Activated CD8-positive, alpha-beta T cell treated with anti-CD3 and anti-CD28 coated beads for 36 hours (primary cell): ENCODE data around the gene MYO3B. TPM values are rescaled to one million over a fixed set of nuclear protein-coding genes. Genes with fewer than 3 reads are reported as not detected.
"Not testable (repeated sequence)": the region's sequence is repeated elsewhere in the genome, so short reads cannot be mapped to it uniquely, and the experiment has no call there.

Experiments used
- ATAC-seq: fragments of 200-7000 bp; cut with Tn5 transposase; one replicate; pipeline ENCODE4 v1.10.0; 2021; ENCODE audit warnings: mild to moderate bottlenecking, moderate library complexity
- CTCF ChIA-PET: fragments of 350-600 bp; sonication (Branson Sonifier 250); formaldehyde crosslinking; loops from one replicate; lab custom pipeline; 2021; ENCODE audit warnings: antibody characterized with exemption; lab: Charles Lee
- POLR2A ChIA-PET: fragments of 350-600 bp; sonication (Branson Sonifier 250); formaldehyde crosslinking; loops from one replicate; lab custom pipeline; 2021; ENCODE audit warnings: antibody characterized with exemption; lab: Charles Lee
- DNase-seq: peaks from one replicate; pipeline ENCODE4 v3.0.0-alpha.2; 2020
- H3K27ac Mint-ChIP-seq: one replicate; pipeline ENCODE4 v1.8.0; 2021; ENCODE audit warnings: mild to moderate bottlenecking, mixed read lengths
- H3K27me3 Mint-ChIP-seq: one replicate; pipeline ENCODE4 v1.8.0; 2021; ENCODE audit warnings: mixed read lengths
- H3K36me3 Mint-ChIP-seq: one replicate; pipeline ENCODE4 v1.8.0; 2021; ENCODE audit warnings: low read depth, mixed read lengths
- H3K4me1 Mint-ChIP-seq: one replicate; pipeline ENCODE4 v1.8.0; 2021; ENCODE audit warnings: low read depth, mixed read lengths
- H3K4me3 Mint-ChIP-seq: one replicate; pipeline ENCODE4 v1.8.0; 2021; ENCODE audit warnings: mild to moderate bottlenecking, moderate library complexity, mixed read lengths
- H3K9me3 Mint-ChIP-seq: one replicate; pipeline ENCODE4 v1.8.0; 2021; ENCODE audit warnings: mixed read lengths
- intact Hi-C: fragments of 100-400 bp; cut with micrococcal nuclease; formaldehyde crosslinking; loops from one replicate; pipeline ENCODE4 v1.10.0; 2022
- total RNA-seq, 2 experiments: library from RNA; stranded (reverse); gene quantifications; one replicate each; pipeline ENCODE4 v1.2.3, GENCODE V29; 2021
- TF ChIP-seq, protein P1 (sequence below): fragments of 200-600 bp; IDR thresholded peaks from one replicate; pipeline ENCODE4 v1.8.0; 2022; ENCODE audit warnings: antibody characterized with exemption, mild to moderate bottlenecking

MYO3B gene
- total RNA-seq, 2 experiments from 2014 or later: 0.09 to 0.20 TPM

DNA sequence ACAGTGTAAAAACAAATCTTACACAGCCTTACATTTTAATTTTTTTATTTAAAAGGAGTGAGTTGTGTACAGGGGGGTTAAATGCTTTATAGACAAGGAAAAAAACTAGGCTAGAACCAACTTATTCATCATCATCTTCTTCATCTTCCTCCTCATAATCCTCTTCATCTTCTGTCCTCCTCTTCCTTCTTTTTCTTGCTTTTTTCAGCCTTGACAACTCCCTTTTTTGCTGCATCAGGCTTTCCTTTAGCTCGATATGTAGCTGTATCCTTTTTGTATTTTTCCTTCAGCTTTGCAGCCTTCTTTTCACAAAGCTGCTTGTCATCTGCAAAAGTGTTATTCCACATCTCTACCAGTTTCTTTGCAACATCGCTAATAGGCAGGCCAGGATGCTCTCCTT lies 423.5 kb downstream of the MYO3B start:
- ChIA-PET CTCF (no interaction called here), POLR2A (no interaction called here)
- Mint-ChIP-seq H3K27me3 (peaks cover 5% of the 10 kb centered on the region), H3K4me1 (no peaks in the 10 kb centered on the region), H3K9me3 (no peaks in the 10 kb centered on the region), H3K27ac (no peak overlapping the region), H3K4me3 (no peak overlapping the region), H3K36me3 (no peaks in the 10 kb centered on the region)
- TF ChIP-seq, protein P1, sequence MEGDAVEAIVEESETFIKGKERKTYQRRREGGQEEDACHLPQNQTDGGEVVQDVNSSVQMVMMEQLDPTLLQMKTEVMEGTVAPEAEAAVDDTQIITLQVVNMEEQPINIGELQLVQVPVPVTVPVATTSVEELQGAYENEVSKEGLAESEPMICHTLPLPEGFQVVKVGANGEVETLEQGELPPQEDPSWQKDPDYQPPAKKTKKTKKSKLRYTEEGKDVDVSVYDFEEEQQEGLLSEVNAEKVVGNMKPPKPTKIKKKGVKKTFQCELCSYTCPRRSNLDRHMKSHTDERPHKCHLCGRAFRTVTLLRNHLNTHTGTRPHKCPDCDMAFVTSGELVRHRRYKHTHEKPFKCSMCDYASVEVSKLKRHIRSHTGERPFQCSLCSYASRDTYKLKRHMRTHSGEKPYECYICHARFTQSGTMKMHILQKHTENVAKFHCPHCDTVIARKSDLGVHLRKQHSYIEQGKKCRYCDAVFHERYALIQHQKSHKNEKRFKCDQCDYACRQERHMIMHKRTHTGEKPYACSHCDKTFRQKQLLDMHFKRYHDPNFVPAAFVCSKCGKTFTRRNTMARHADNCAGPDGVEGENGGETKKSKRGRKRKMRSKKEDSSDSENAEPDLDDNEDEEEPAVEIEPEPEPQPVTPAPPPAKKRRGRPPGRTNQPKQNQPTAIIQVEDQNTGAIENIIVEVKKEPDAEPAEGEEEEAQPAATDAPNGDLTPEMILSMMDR: no peak
- ATAC-seq (no peak), DNase-seq (no peak)
- intact Hi-C loops: no loop called here

DNA sequence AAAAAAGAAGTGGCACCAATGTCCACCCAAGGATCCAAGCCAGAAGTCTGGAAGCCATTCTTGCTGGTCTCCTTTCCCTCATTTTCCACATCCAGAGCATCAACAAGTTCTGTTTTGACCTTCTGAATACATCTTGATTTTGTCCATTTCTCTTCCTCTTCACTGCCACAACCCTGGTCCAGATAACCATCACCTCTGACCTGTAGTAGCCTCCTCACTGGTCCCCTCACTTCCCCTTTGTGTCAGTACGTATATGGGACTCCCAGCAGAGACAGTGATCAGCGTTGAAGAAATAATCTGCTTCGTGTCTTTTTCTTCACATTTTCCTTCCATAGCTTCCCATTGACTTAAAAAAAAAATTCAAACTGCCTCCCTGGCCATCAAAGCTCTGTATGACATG lies 427.9 kb downstream of the MYO3B start:
- H3K9me3 Mint-ChIP-seq: no peaks in the 10 kb centered on the region
- intact Hi-C loops: no loop called here
- H3K27ac Mint-ChIP-seq: no peak overlapping the region
- H3K27me3 Mint-ChIP-seq: peaks cover 3% of the 10 kb centered on the region
- ChIA-PET CTCF (interaction anchor here (2.6 kb wide), 1 partner anchor 197 kb away, joined by 6 read pairs; no protein-coding TSS in a partner anchor), POLR2A (no interaction called here)
- TF ChIP-seq, protein P1: no peak
- ATAC-seq (no peak), DNase-seq (no peak)
- no peaks in the 10 kb centered on the region for H3K36me3 Mint-ChIP-seq
- H3K4me1 Mint-ChIP-seq: no peaks in the 10 kb centered on the region
- no peak overlapping the region for H3K4me3 Mint-ChIP-seq

DNA sequence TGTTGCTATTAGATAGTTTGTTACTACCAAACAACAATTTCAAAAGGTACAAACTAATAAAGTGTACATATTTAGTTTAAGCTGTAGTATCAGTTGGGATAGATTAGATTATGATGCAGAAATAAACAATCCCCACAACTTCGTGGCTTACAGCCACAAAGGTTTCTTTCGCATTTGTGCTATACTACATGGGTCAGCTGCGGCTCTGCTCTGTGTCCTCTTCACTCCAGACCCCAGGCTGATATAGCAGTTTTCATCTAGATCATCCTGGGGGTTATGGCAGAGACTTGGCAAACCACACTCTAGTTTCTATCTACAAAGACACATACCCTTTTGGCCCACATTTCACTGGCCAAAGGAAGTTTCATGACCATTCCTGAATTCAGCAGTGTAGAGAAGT lies 429.2 kb downstream of the MYO3B start:
- TF ChIP-seq, protein P1: no peak
- Mint-ChIP-seq H3K36me3 (no peaks in the 10 kb centered on the region), H3K4me3 (no peak overlapping the region), H3K4me1 (no peaks in the 10 kb centered on the region), H3K27me3 (peaks cover 3% of the 10 kb centered on the region), H3K9me3 (no peaks in the 10 kb centered on the region), H3K27ac (no peak overlapping the region)
- DNase-seq: no peak
- POLR2A ChIA-PET: no interaction called here
- ATAC-seq: no peak
- intact Hi-C loops: no loop called here
- CTCF ChIA-PET: interaction anchor here (0.6 to 1.0 kb wide), 2 partner anchors 208 to 1440 kb away, joined by 3 read pairs; no protein-coding TSS in a partner anchor

DNA sequence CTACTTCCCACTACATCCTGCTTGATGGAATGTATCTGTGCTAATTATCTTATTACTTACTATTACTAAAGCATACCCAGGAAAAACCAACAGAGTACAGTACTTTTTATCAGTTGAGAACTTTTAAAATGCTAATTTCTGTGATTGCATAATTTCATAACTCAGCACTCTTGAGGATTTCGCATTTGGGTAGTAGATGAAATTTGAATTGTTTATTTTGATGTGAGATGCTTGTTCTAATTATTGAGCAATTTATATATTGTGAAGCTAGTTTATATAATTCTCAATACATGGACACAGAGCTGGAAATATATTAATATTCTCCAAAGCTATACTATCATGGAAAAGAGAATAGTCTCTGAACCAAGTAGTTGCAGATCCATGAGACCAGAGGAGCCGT lies 432.7 kb downstream of the MYO3B start:
- intact Hi-C loops: no loop called here
- ATAC-seq (no peak), DNase-seq (no peak)
- no peaks in the 10 kb centered on the region for H3K4me1 Mint-ChIP-seq
- ChIA-PET POLR2A (no interaction called here), CTCF (no interaction called here)
- no peak overlapping the region for H3K27ac Mint-ChIP-seq
- H3K9me3 Mint-ChIP-seq: no peaks in the 10 kb centered on the region
- no peak overlapping the region for H3K4me3 Mint-ChIP-seq
- H3K36me3 Mint-ChIP-seq: no peaks in the 10 kb centered on the region
- no peaks in the 10 kb centered on the region for H3K27me3 Mint-ChIP-seq
- TF ChIP-seq, protein P1: no peak

DNA sequence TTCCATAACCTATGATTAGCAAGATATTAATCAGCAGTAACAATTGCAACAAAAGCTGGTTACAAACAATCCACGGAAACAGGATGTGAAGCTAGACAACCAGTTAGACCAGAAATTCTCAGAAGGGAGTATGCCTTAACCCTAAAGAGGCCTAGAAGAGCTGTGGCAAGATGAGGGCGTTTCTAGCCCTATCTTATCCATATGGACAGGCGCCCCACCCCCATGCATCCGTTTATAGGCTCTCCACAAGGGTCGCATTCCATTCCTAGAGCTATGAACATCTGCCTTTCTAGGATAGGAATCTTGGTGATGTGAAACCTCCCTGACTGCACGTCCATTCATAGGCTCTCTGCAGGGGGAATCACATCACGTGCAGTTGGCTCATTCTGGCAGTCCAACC lies 441.0 kb downstream of the MYO3B start:
- H3K4me1 Mint-ChIP-seq, H3K27ac Mint-ChIP-seq, H3K27me3 Mint-ChIP-seq, intact Hi-C loops, DNase-seq, H3K36me3 Mint-ChIP-seq, POLR2A ChIA-PET, ATAC-seq, H3K4me3 Mint-ChIP-seq, CTCF ChIA-PET: not testable (repeated sequence)
- H3K9me3 Mint-ChIP-seq: peaks cover 11% of the 10 kb centered on the region

DNA sequence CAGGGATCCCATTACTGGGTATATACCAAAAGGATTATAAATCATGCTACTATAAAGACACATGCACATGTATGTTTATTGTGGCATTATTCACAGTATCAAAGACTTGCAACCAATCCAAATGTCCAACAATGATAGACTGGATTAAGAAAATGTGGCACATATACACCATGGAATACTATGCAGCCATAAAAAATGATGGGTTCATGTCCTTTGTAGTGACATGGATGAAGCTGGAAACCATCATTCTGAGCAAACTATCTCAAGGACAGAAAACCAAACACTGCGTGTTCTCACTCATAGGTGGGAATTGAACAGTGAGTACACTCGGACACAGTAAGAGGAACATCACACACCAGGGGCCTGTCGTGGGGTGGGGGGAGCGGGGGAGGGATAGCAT lies 457.1 kb downstream of the MYO3B start:
- H3K4me1 Mint-ChIP-seq, H3K36me3 Mint-ChIP-seq, H3K27ac Mint-ChIP-seq, POLR2A ChIA-PET, CTCF ChIA-PET, H3K27me3 Mint-ChIP-seq, ATAC-seq, H3K9me3 Mint-ChIP-seq, intact Hi-C loops, DNase-seq, H3K4me3 Mint-ChIP-seq: not testable (repeated sequence)
